Right lobe of liver (tissue), 6 donors: Measurements from ENCODE around the gene LAD1. TPM values are rescaled to one million over a fixed set of nuclear protein-coding genes. Genes with fewer than 3 reads are reported as not detected.
A peak's percentile ranks its signal among the peaks of the same experiment; 100 is the strongest.

Source experiments
- ATAC-seq, 4 donors: fragments of 200-7000 bp; cut with Tn5 transposase; one replicate each; pipeline ENCODE4 v1.9.1; 2020; ENCODE audit warnings: mild to moderate bottlenecking in 4 of 4, moderate library complexity in 4 of 4
- DNase-seq, 3 donors: peaks; one replicate each; pipeline ENCODE4 v3.0.0-alpha.2; 2020
- H3K27ac ChIP-seq, 3 donors: fragments of 200-600 bp; one replicate each; pipeline ENCODE4 v1.8.0; 2022
- H3K27me3 ChIP-seq, 2 donors: fragments of 200-600 bp; one replicate each; pipeline ENCODE4 v1.8.0; 2022
- H3K36me3 ChIP-seq, 4 donors: fragments of 200-600 bp; sonication (generic) in 1 of 4; one replicate each; pipeline versions ENCODE4 v1.5.1 to v1.8.0; 2017 to 2022; ENCODE audit warnings: control low read depth in 1 of 4
- H3K4me1 ChIP-seq, 4 donors: fragments of 200-600 bp; sonication (generic) in 1 of 4; one replicate each; pipeline versions ENCODE4 v1.5.1 to v1.8.0; 2017 to 2022; ENCODE audit warnings: control low read depth in 1 of 4
- H3K4me3 ChIP-seq, 3 donors: fragments of 200-600 bp; one replicate each; pipeline ENCODE4 v1.8.0; 2022
- H3K9me3 ChIP-seq, 4 donors: fragments of 200-600 bp; sonication (generic) in 1 of 4; one replicate each; pipeline versions ENCODE4 v1.5.1 to v1.8.0; 2017 to 2022; ENCODE audit warnings: control low read depth in 1 of 4
- POLR2A ChIP-seq: fragments of 450-650 bp; IDR thresholded peaks from one replicate; pipeline ENCODE4 v1.6.1; 2017; ENCODE audit warnings: antibody characterized with exemption, mild to moderate bottlenecking
- WGBS: methylation state at CpG from one replicate; pipeline ENCODE4 v1.1.6; 2018; ENCODE audit warnings: low coverage, low lambda C conversion rate; ENCODE audit not compliant: insufficient coverage; ENCODE audit errors: missing lambda C conversion rate; 5-methylcytosine and 5-hydroxymethylcytosine counted together
- intact Hi-C, 2 donors: fragments of 100-400 bp; cut with DNase I; formaldehyde crosslinking; loops; one replicate each; pipeline versions ENCODE4 v1.11.2 to v1.14.1; 2022
- total RNA-seq, 6 experiments: library from RNA; depleted of rRNA in 2 of 6; stranded (reverse); fragments of >200 nt in 2 of 6; fragmentation: NEBNext Ultra II Directional in 3 of 6; extraction: Animal tissue kit (Norgen Biotek cat#: 25700) in 3 of 6; gene quantifications; one replicate each; pipeline versions ENCODE4 v1.1.0 to v1.2.4, GENCODE V29; 2016 to 2023
- TF ChIP-seq, protein P1 (sequence below), 4 donors: fragments of 200-600 bp in 3 of 4; fragments of 450-650 bp in 1 of 4; IDR thresholded peaks; one replicate each; pipeline versions ENCODE4 v1.5.1 to v1.8.0; 2016 to 2022; ENCODE audit warnings: antibody characterized with exemption in 4 of 4, mild to moderate bottlenecking in 2 of 4
- donor health status: DM: no; HTN: yes; CAD: no.
- donor health status: DM: no; HTN: no; CAD: no.
- donor health status: DM: no; HTN: no; CAD: no.
- donor health status: DM: no; HTN: yes; CAD: no.
- donor health status: DM: no; HTN: yes; CAD: no.

LAD1 gene
- total RNA-seq, 6 experiments from 2014 or later: 12.2 to 26.7 (median 19.4) TPM

DNA sequence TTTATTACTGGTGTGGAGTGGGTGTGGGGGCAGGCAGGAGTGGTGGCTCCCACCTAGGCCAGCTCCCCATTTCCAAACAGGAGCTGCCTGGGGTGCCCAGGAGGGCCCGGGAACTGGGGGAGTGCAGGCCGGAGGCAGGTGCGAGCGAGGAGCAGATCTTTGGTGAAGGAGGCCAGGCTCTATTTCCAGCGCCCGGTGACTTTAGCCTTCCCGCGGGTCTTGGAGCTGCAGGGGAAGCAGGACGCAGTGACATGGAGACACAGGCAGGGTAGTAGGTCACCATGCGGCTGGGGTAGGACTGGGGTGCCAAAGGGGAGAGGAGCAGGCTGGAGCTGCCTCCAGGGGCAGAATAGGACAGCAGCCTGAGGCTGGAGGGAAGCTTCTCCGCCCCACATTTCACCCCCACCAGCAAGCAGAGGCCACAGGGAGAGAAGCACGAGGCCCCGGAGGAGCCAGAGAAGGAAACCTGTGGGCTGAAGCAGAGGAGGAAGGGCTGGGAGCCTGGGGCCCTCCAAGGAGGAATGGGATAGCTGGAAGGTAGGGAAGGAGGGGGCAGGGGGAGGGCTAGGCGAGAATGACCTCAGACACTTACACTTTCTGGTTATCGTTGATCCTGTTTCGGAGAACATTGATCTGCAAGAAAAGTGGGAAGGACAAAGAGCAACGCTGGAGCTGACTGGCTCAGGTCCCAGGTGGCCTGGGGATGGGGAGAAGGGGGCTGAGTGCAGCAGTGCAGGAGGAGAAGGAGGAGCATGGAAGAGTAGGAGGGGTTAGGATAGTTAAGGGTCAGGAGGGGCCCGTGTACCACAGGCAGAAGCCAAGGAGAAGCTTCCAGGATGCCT lies 39.9 kb downstream of the LAD1 start:
- H3K9me3 ChIP-seq: no peaks in the 10 kb centered on the region
- DNase-seq (peak in 2 of 3 donors; percentile 8 to 44), ATAC-seq (no peak)
- no peaks in the 10 kb centered on the region for H3K4me1 ChIP-seq
- H3K36me3 ChIP-seq: no peaks in the 10 kb centered on the region
- intact Hi-C loops: loop anchor here in 1 of 2 donors (5.0 kb wide), 1 partner anchor 107 kb away; no protein-coding TSS in a partner anchor
- TF ChIP-seq, protein P1, sequence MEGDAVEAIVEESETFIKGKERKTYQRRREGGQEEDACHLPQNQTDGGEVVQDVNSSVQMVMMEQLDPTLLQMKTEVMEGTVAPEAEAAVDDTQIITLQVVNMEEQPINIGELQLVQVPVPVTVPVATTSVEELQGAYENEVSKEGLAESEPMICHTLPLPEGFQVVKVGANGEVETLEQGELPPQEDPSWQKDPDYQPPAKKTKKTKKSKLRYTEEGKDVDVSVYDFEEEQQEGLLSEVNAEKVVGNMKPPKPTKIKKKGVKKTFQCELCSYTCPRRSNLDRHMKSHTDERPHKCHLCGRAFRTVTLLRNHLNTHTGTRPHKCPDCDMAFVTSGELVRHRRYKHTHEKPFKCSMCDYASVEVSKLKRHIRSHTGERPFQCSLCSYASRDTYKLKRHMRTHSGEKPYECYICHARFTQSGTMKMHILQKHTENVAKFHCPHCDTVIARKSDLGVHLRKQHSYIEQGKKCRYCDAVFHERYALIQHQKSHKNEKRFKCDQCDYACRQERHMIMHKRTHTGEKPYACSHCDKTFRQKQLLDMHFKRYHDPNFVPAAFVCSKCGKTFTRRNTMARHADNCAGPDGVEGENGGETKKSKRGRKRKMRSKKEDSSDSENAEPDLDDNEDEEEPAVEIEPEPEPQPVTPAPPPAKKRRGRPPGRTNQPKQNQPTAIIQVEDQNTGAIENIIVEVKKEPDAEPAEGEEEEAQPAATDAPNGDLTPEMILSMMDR (IDR thresholded peaks at IDR 0.05): no peak
- no peaks in the 10 kb centered on the region for H3K27me3 ChIP-seq
- H3K4me3 ChIP-seq: no peak overlapping the region
- WGBS: 49% methylated on average over 9 of the region's 18 CpGs
- H3K27ac ChIP-seq: no peak overlapping the region

GRCh38 chr1:201358596-201358995 lies 40.5 kb downstream of the LAD1 start:
- Histone ChIP-seq H3K36me3 (no peaks in the 10 kb centered on the region), H3K27me3 (no peaks in the 10 kb centered on the region), H3K9me3 (no peaks in the 10 kb centered on the region), H3K4me1 (no peaks in the 10 kb centered on the region), H3K27ac (no peak overlapping the region), H3K4me3 (no peak overlapping the region)
- WGBS: no CpG with 5 or more reads among the region's 4 CpGs
- no peak for TF ChIP-seq POLR2A
- TF ChIP-seq, protein P1 (IDR thresholded peaks at IDR 0.05): no peak
- no peak for ATAC-seq
- peak in 1 of 3 donors; percentile 38 for DNase-seq
- intact Hi-C loops: loop anchor here in 1 of 2 donors (5.0 kb wide), 1 partner anchor 106 kb away; no protein-coding TSS in a partner anchor

DNA sequence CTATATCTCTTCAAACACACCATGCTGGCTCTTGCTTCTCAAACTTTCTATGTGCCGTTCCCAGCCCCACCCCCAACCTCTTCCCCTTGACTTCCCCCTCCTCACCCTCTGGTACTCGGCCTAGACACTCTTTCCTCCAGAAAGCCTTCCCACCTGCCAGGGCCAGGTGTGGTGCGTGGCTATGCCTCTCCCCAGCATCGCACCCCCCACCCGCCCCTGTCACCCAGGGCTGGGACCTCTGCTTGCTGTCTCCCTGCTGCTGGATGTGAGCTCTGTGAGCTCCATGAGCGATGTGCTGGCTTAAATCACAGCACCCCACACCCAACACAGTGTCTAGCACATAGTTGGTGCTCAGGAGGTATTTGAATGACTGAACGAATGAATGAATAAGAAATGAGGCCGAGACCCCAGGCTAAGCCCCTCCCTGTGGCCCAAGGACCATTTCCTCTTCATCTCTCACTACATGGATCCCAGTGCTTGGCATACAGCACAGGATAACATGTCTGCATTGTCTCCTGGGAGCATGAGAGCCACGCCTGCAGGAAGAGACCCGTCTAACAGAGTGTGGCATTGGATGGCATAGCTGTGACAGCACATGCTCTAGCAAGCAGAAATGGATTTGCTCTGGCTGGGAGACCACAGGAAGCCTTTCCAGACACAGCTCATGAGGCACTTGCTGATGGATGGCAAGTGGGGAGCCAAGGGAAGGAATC lies 41.3 kb downstream of the LAD1 start:
- DNase-seq (peak in 2 of 3 donors; percentile 5 to 28), ATAC-seq (no peak)
- Histone ChIP-seq H3K4me3 (no peak overlapping the region), H3K27ac (no peak overlapping the region), H3K27me3 (no peaks in the 10 kb centered on the region), H3K4me1 (no peaks in the 10 kb centered on the region), H3K36me3 (no peaks in the 10 kb centered on the region), H3K9me3 (no peaks in the 10 kb centered on the region)
- WGBS: 52% methylated on average over 6 of the region's 10 CpGs
- no peak for TF ChIP-seq POLR2A
- TF ChIP-seq, protein P1 (IDR thresholded peaks at IDR 0.05): no peak
- intact Hi-C loops: loop anchor here in 1 of 2 donors (5.0 kb wide), 1 partner anchor 105 kb away; no protein-coding TSS in a partner anchor

GRCh38 chr1:201357211-201357610 lies 41.9 kb downstream of the LAD1 start:
- Histone ChIP-seq H3K27ac (no peak overlapping the region), H3K4me1 (no peaks in the 10 kb centered on the region), H3K36me3 (no peaks in the 10 kb centered on the region), H3K9me3 (no peaks in the 10 kb centered on the region), H3K4me3 (no peak overlapping the region), H3K27me3 (no peaks in the 10 kb centered on the region)
- intact Hi-C loops: loop anchor here in 1 of 2 donors (5.0 kb wide), 1 partner anchor 105 kb away; no protein-coding TSS in a partner anchor
- no peak for TF ChIP-seq POLR2A
- TF ChIP-seq, protein P1 (IDR thresholded peaks at IDR 0.05): no peak
- ATAC-seq (no peak), DNase-seq (peak in 2 of 3 donors; percentile 7 to 30)
- WGBS: 83% methylated on average over 1 of the region's 8 CpGs
